DND-41 (cell line): ENCODE data around the gene BACE1-AS.

Experiments used
- ATAC-seq: fragments of 200-7000 bp; cut with Tn5 transposase; 3 replicates; pipeline ENCODE4 v1.9.1; 2021; ENCODE audit warnings: low read depth; ENCODE audit not compliant: insufficient read depth
- DNase-seq: peaks from one replicate; pipeline ENCODE4 v3.0.0-alpha.2; 2020
- H2AFZ ChIP-seq: 2 replicates; pipeline ENCODE4 v1.6.0; 2012; ENCODE audit warnings: low read depth, low read length
- H3K27ac ChIP-seq: 2 replicates; pipeline ENCODE4 v1.5.1; 2012; ENCODE audit warnings: low read length, inconsistent platforms
- H3K27me3 ChIP-seq: fragments of 200-600 bp; sonication (generic); 2 replicates; pipeline ENCODE4 v1.6.0; 2012; ENCODE audit warnings: low read length, mild to moderate bottlenecking, inconsistent platforms; ENCODE audit not compliant: insufficient read depth, poor library complexity
- H3K36me3 ChIP-seq: 2 replicates; pipeline ENCODE4 v1.5.1; 2012; ENCODE audit warnings: low read length, inconsistent platforms; ENCODE audit not compliant: insufficient read depth
- H3K4me1 ChIP-seq: 2 replicates; pipeline ENCODE4 v1.5.1; 2012; ENCODE audit warnings: mild to moderate bottlenecking, low read length; ENCODE audit not compliant: insufficient read depth
- H3K4me2 ChIP-seq: 2 replicates; pipeline ENCODE4 v1.6.0; 2012; ENCODE audit warnings: mild to moderate bottlenecking, moderate library complexity, low read length, inconsistent platforms; ENCODE audit not compliant: insufficient read depth
- H3K4me3 ChIP-seq, 2 experiments: fragments of 200-600 bp in 1 of 2; shearing (Covaris generic) in 1 of 2; 2 replicates each; pipeline ENCODE4 v1.5.1; 2012 to 2016; ENCODE audit warnings: inconsistent platforms in 2 of 2, low read length in 2 of 2, mild to moderate bottlenecking in 2 of 2, low read depth in 1 of 2, moderate library complexity in 1 of 2
- H3K79me2 ChIP-seq: 2 replicates; pipeline ENCODE4 v1.6.0; 2012; ENCODE audit warnings: low read length, inconsistent platforms; ENCODE audit not compliant: insufficient read depth
- H3K9ac ChIP-seq: 2 replicates; pipeline ENCODE4 v1.6.0; 2012; ENCODE audit warnings: low read depth, mild to moderate bottlenecking, inconsistent platforms, low read length, moderate library complexity
- H3K9me3 ChIP-seq: 2 replicates; pipeline ENCODE4 v1.5.1; 2012; ENCODE audit warnings: low read length, moderate library complexity, mild to moderate bottlenecking, inconsistent platforms; ENCODE audit not compliant: insufficient read depth, severe bottlenecking
- H4K20me1 ChIP-seq: 2 replicates; pipeline ENCODE4 v1.6.0; 2012; ENCODE audit warnings: low read length; ENCODE audit not compliant: insufficient read depth
- CTCF ChIP-seq: IDR thresholded peaks from 2 replicates; pipeline ENCODE4 v1.5.1; 2012; ENCODE audit warnings: borderline replicate concordance, low read length, moderate library complexity, mild to moderate bottlenecking; ENCODE audit not compliant: poor library complexity, severe bottlenecking; ENCODE audit errors: extremely low read depth
- EZH2 ChIP-seq: IDR thresholded peaks from 3 replicates; pipeline ENCODE4 v1.6.1; 2012; ENCODE audit warnings: borderline replicate concordance, low read depth, mild to moderate bottlenecking, moderate library complexity, low read length, inconsistent platforms; ENCODE audit not compliant: severe bottlenecking

The BACE1-AS gene

GRCh38 chr11:117302228-117302627, 11.1 kb downstream of the BACE1-AS start:
- no peaks in the 10 kb centered on the region for H3K79me2 ChIP-seq
- no peaks in the 10 kb centered on the region for H3K27me3 ChIP-seq
- no peak overlapping the region for H3K4me2 ChIP-seq
- H3K9ac ChIP-seq: no peak overlapping the region
- no peak overlapping the region for H2AFZ ChIP-seq
- no peak for TF ChIP-seq CTCF
- no peak for TF ChIP-seq EZH2
- no peak for ATAC-seq
- no peaks in the 10 kb centered on the region for H3K4me1 ChIP-seq
- no peak overlapping the region for H3K27ac ChIP-seq
- H3K4me3 ChIP-seq: no peak overlapping the region
- H4K20me1 ChIP-seq: no peaks in the 10 kb centered on the region; the same call in 1 of the 2 replicates
- H3K9me3 ChIP-seq: no peaks in the 10 kb centered on the region
- no peaks in the 10 kb centered on the region for H3K36me3 ChIP-seq
- no peak for DNase-seq

GRCh38 chr11:117303101-117303500, 12.0 kb downstream of the BACE1-AS start:
- H3K9ac ChIP-seq: no peak overlapping the region
- DNase-seq (no peak), ATAC-seq (no peak)
- no peaks in the 10 kb centered on the region for H3K4me1 ChIP-seq
- no peaks in the 10 kb centered on the region for H3K9me3 ChIP-seq
- H2AFZ ChIP-seq: no peak overlapping the region
- H3K27me3 ChIP-seq: no peaks in the 10 kb centered on the region
- H3K4me3 ChIP-seq: no peak overlapping the region
- no peaks in the 10 kb centered on the region for H3K79me2 ChIP-seq
- H3K27ac ChIP-seq: no peak overlapping the region
- H4K20me1 ChIP-seq: no peaks in the 10 kb centered on the region; the same call in 1 of the 2 replicates
- H3K4me2 ChIP-seq: no peak overlapping the region
- no peaks in the 10 kb centered on the region for H3K36me3 ChIP-seq
- no peak for TF ChIP-seq CTCF
- no peak for TF ChIP-seq EZH2

- no peaks in the 10 kb centered on the region for H3K9me3 ChIP-seq
- H3K4me1 ChIP-seq: no peaks in the 10 kb centered on the region
- no peak overlapping the region for H3K27ac ChIP-seq
- DNase-seq (no peak), ATAC-seq (no peak)
- H4K20me1 ChIP-seq: no peaks in the 10 kb centered on the region; the same call in 1 of the 2 replicates
- no peak overlapping the region for H2AFZ ChIP-seq
- no peak overlapping the region for H3K9ac ChIP-seq
- H3K4me3 ChIP-seq: no peak overlapping the region
- H3K79me2 ChIP-seq: no peaks in the 10 kb centered on the region
- H3K4me2 ChIP-seq: no peak overlapping the region
- no peaks in the 10 kb centered on the region for H3K36me3 ChIP-seq
- no peaks in the 10 kb centered on the region for H3K27me3 ChIP-seq
- TF ChIP-seq CTCF: no peak
- TF ChIP-seq EZH2: no peak
These were observed 12.6 kb downstream of the BACE1-AS start for GRCh38 chr11:117303646-117304315.
